Activated effector memory CD4-positive, alpha-beta T cell treated with anti-CD3 and anti-CD28 coated beads, Interleukin-2, amount 50 U/mL, for 16 hours (primary cell): ENCODE measurements around the gene AFAP1L1.

ENCODE experiments used
- DNase-seq: peaks from one replicate; pipeline ENCODE4 v3.0.0-alpha.2; 2020

The AFAP1L1 gene

DNA sequence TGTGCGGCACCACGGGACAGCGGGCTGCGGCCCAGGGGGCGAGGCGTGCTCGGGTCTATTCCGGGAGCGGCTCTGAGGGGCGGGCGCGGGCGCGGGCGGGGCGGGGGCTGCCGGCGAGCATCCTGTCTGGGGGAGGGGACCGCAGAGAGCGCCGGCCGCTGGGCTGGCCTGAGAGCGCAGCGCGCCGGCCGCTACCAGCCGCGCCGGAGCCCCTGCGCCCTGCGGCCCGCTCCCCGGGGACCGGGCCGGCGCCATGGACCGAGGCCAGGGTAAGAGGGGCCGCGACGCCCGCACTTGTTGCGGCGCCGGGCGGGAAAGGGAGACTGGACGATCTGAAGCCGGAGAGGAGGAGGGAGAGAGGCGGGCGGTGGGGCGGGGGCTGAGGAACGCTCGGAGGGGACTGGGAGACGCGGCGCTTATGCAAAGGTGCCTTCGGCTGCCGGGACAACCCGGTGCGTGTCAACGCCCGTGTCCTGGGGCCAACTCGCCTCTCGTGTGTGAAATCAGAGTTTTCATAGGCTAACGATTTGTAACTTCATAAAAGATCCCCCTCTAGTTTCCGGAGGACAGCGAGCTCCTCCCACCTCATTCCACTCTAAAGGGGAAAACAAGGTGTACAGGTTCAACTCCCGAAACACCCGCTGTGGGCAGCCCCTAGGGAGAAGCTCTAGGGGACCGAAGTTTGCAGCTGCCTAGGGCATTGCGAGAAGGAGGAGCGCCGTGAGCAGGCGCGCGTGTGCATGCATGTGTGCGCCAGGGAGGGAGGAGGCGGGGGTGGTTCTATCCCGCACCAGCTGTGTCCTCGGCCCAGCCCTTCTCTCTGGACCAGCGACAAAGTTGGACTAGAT is at the start of gene AFAP1L1:
Gene AFAP1L1, plus strand, starts transcription at position 144 of the 848 bp plus-strand sequence. Its CDS starts 110 bp downstream, at position 254.
- no peak for DNase-seq

DNA sequence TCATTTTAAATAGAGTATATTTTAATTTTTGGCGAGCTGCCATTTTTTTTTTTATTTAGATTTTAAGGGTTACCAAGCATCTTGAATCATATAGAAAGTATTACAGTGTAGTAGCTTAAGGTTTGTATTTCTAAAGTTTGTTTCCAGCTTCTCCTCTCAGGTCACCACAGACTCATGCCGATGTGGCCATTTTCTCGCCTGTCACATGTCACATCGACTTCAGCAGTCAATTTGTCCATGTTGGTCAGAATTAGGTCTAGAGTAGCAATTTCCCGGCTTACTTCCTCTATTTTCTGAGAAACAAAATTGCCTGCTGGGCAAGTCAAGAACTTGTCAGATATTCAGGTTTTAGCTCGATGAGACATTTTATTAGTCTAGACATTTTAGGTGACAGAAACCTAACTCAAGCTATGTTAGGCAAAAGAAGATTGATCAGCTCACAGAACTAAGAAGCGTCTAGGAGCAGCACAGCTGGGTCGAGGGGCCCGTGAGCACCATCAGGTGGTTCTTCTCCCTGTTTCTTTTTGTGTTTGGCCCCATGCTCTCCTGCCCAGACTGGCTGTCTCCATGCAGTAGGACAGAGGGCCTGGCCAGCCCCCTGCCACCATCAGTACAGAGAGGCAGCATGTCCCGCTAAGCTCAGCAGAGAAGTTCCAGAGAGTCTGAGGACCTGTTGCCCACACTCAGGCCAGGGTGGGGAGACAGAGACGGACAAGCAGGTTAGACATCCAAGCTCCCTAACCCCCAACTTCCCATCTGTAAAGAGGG is 48.4 kb upstream of the AFAP1L1 start:
- no peak for DNase-seq

DNA sequence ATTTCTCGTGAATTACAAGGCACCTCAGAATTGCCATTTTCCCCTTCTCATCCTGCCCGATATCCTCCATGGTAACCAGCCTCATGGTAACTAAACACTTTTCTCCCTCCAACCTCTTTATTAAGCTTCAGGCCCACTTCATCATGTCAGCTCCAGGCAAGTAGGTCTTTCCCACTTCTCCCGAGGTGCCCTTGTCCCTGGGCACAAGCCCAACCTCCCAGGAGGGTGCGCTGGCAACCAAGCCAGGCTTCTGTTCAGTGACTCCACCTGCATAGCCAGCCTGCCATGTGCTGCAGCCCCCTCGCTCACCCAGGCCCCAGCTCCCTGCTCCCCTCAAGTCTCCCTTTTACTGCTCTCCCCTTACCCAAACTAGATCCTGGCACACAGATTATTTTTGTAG is 47.4 kb upstream of the AFAP1L1 start:
- no peak for DNase-seq

DNA sequence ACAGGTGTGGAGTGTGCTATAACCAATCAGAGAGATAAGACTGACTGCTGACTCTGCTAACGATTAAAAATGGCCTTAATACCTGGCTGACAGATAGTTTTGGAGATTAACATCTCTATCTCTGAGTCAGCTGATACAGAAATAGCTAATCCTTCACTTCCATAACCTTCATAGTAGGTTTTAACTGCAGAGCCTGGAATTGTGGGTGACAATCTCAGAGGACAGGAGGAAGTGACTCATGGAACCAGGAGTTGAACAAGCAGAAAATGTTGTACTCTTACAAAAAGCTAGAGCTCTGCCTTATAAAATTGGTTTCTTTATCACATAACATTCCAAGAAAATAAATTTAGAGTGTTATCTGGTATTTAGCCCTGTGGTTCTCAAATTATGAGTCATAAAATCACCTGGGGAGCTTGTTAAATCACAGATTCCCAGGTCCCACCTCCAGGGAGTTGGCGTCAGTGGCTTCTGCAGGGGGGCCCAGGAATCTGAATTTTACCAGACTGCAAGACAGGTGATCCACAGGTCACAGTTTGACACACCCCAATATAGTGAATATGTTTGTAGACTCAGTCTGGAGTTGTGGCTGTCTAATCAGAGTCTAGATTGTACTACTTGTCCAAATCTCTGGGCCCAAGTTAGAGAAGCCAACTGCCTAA is 44.4 kb upstream of the AFAP1L1 start:
- no peak for DNase-seq

DNA sequence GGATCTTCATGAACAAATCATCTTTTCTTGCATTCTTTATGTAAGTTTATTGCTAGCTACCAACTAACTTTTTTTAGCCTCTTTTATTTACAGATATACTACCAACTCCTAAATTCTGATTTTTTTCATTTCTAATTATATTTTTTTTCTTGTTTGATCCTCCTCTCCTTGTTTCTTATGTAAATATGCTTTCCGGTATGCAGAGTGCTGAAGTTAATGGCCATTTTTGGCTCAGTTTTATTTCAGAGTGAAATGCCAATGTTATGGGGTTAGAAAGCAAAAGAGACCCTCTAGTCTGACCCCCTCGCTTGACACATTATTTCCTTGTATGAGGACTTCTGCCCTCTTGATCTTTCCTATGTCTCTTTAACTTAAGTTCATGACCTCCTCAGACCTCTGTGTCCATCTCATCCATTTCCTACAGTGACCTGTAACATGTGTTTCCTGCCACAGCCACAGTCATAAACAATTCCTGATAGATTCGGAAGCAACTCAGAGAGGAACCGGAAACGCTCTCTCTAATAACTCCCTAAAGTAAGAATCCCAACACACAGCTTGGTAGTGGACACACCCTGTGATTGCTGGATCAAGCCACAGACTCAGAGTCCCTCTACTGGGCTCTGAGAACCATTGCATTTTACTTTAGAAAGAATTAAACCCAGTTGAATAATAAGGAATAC is 42.9 kb upstream of the AFAP1L1 start:
- DNase-seq = no peak

DNA sequence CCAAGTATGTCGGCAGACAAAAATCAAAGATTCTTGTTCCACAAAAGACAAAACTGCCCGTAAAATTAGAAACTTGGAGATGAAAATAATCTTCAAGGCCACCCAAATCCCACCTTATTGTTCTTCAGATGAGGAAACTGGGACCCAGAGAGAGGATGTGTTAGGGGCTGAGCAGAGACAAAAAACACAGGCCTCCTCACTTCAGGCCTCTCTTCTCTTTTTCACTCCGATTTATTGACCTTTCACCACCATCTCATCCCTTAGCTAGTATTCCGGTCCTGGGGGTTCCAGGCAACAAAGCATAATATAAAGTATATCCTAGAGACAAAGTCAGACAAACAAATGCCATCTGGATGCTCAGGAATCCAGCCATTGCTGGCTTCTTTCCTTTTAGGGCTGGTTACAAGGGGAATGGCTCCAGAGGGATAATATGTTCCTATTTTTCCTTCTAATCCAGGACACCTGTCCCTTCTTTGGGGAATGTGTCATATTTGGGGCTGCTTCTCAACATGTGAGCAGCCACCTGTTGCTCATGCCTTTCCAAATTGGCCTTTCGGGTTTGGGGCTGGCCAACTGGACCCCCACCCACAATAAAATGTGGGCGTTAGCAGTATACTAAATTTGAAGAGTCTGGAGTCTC is 42.2 kb upstream of the AFAP1L1 start:
- DNase-seq = no peak

DNA sequence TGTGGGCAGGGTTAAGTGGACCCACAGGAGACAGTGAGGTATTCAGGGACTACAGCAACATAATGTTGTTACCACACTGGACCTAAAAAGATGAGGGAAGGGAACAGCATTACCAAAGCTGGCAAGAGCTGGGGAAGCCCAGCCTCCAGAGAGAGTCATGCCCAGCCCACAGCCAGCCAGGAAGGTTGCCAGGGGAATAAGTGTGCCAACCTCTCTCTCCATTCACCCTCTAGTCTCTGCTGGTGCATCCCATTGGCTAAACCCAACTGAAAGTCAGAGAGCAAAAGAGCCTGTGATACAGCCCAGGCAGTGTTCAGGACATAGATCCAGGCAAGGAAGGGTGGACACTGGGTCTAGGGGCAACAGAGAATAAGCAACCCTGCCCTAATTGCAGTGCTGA is 35.8 kb upstream of the AFAP1L1 start:
- no peak for DNase-seq

DNA sequence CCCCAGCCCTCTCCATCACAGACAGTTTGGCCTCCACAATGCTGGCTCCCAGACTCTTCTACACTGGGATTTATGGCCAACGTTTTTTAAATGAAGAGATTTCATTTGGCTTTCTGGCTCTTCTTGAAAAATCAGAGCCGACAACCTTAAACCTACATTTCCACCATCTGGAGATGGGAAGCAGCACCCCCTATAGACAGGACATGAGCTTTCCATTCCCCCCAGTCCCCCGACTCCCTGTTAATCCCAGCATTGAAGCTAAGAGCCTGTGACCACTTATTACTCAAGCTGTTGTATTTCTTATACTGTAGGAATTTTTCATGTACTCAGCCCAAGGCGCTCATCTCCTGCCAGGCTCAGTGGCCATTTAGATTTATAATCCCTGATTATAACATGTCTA is 34.0 kb upstream of the AFAP1L1 start:
- no peak for DNase-seq

DNA sequence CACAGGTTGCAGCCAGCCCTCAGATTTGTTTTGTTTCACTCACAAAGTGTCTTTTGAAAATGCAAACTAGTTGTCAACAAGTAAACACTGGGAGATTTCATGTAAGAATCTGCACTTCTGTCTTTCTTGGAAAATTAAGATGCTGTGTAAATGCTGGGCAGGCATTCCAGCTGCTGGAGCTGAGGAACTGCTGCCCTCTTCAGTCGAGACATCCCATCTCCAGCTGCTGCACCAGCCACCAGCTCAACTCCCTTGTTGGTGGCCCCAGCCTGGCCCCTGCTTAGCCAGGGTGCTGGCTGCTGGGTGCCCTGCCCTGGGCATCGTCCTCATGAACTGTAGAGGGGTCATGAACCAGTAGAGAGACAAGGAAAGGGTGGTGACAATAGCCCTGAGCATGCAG is 33.1 kb upstream of the AFAP1L1 start:
- DNase-seq = no peak

DNA sequence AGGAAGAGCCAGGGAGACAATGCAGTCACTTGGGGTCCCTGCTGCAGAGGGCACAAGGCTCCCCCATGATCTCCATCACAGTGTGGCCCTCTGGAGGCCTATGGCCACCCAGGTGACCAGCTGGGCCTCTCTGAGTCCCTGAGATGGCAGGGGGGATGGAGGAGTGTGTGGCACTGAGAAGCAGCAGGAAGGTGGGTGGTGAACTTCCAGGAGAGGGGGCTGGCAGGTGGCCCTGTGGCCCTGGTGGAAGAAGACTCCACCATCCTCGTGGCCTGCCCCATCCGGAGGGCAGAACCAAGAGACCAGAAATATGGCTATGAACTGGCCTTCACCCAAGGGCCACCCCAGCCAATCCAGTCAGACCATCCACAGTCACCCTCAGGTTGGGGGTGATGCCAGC is 31.7 kb upstream of the AFAP1L1 start:
- DNase-seq = no peak

DNA sequence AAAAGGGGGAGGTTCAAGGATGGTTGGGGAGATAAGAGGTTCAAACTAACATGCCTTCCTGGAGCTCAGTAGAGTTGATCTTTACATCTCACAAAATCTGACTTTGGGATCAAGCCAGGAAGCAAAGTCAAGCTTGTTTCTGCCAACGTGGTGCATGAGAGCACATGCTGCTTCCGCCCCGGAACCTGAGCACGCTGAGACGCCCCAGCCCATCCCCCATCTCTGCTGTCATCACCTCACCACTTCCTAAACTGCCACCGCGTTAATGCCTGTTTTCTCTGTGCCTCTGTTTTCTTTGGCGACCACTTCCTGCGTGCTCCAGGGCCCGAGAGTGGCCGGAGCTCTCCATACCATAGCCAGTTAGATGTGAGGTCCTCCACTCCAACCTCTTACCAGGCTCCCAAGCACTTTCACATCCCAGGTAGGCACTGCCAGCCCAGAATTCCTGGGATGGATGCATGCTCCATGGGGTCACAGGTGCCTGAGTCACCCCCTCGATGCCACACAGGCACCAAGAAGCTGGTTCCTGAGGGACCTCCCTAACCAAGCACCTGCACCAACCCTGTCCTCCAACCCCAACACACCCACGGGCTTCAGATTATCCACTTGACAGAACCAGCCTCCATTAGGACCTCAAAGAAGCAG is 31.2 kb upstream of the AFAP1L1 start:
- DNase-seq = peak; percentile 87

DNA sequence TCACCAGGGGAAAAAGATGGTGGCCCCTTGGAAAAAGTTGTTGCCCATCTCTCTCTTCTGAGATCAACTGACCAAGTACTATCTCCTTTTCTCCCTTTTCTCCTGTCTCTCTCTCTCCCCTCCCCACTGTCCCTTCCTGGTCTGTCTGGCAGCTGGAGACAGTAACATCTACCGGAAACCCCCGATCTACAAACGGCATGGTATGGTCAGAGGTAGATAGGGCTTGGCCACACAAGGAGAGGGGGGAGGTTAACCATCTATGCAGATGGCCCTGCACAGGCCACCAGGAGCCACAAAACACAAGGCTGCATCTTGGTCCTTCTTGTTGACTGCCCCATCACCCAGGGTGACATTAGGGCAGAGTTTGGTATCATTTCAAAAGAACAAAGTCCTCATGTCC is 29.3 kb upstream of the AFAP1L1 start:
- DNase-seq = no peak

DNA sequence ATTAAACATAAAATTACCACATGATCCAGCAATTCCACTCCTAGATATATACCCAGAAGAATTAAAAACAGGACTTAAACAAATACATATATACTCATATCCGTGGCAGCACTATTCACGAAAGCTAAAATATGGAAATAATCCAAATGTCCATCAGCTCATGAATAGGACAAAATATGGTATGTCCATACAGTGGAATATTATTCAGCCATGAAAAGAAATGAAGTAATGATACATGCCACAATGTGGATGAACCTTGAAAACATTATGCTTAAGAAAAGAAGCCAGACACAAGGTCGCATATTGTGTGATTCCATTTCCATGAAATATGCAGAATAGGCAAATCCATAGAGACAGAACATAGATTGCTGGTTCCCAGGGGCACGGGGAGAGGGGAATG is 24.8 kb upstream of the AFAP1L1 start:
- DNase-seq = no peak

DNA sequence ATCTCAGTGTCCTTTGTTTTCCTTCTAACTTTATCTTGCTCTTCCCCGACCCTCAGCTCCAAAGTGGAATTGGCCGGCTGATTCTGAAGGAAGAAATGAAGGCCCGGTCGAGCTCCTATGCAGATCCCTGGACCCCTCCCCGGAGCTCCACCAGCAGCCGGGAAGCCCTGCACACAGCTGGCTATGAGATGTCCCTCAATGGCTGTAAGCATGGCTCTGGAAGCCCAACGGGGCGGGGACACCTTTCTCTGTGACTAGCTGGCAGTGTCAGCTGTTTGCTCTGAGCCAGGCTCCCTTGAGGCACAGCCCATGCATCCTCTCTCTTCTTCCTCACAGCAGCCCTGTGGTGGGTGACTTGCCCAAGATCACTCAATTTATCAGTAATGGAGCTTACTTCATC is 23.9 kb upstream of the AFAP1L1 start:
- DNase-seq = peak; percentile 58

DNA sequence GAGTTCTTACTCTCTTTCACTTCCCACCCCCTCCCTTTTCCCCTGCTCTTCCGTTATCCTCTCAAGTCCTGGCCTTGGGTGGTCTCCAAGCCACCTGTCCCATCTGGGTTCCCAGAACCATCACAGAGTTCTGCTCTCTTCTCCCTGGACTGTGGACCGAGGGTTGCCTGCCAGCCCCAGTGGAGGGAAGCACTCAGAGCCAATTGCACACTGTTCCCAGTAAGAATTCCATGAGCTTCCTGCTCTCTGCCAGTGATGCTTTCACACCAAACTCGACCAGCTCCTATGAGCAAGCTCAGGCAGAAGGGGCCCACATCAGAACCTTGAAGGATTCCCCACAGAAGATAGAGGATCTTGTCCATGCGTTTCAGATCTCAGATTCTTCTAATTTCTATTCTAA is 20.1 kb upstream of the AFAP1L1 start:
- DNase-seq = peak; percentile 36

DNA sequence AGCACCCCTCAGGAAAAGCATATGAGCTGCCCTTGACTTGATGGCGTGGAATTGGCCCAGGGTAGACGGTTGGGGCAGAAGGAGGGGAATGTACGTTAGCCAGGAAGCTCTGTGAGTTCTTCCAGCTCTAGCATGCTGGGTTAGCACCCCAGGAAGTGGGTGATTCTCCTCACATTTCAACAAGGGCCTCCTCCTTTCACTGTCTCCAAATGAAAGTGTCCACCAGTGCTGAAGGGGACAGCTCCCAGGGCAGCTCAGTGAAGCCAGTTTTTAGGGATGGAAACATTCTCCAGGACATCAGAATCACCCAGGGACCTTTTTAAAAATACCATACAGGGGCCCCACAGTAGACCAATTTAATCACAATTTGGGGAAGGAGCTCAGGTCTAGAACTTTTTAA is 17.2 kb upstream of the AFAP1L1 start:
- no peak for DNase-seq

DNA sequence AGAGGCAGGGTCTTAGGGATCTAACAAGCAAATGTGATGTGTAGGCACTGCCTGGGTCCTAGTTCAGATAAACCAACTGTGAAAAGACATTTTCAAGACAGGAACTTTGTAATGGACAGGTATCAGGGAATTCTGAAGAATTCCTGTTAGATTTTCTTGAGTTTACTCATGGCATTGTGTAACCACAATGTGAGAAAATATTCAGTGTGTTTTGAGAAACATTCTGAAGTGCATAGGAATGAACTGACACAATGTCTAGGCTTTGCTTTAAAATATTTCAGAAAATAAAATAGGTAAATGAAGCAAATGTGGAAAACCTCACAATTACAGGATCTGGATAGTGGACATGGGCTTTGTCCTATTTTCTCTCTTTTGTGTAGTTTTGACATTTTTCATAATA is 15.2 kb upstream of the AFAP1L1 start:
- no peak for DNase-seq

DNA sequence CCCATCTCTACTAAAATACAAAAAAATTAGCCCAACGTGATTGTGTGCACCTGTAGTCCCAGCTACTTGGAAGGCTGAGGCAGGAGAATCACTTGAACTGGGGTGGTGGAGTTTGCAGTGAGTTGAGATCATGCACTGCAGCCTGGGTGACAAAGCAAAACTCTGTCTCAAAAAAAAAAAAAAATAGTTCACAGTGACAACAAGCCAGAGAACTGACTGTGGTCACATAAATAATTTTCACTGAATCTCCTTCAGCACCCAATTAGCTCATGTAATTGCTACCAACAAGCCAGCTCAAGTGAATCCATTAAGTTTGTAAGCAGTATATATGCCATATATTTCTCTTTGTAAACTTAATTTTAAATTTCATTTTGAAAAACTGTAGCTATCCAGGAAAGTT is 14.5 kb upstream of the AFAP1L1 start:
- DNase-seq = no peak

DNA sequence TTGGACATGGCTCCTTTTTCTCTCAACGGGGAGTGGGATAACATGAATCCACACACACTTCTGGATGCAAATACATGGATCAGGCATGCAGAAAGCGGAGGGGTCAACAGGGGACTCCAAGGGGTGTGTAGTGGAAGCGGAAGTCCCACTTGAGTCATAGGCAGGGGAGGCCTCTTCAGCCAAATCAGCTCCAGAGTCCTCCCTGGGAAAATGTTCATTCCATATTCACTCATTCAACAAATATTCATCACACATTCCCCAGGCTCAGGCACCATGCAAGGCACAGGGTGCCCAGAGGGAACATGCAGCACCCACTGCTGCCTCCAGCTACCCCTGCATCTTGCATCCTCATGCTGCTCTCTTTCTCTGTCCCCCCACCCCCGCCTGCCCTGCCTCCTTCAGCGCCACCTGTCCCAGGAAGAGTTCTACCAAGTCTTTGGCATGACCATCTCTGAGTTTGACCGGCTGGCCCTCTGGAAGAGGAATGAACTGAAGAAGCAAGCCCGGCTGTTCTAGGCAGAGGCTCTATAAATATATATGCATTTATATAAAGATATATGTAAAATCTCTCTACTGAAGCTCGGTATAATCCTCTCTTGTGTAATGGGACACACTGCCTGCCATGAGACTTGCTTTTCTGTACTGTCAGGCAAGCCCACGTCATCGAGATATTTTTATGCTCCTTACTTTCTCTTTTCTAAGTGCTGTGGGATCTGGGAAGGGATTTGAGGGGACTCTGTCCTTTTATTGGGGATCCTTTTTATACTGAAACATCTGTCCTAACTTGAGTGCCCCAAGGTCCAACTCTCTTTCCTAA is 13.6 kb upstream of the AFAP1L1 start:
- no peak for DNase-seq

DNA sequence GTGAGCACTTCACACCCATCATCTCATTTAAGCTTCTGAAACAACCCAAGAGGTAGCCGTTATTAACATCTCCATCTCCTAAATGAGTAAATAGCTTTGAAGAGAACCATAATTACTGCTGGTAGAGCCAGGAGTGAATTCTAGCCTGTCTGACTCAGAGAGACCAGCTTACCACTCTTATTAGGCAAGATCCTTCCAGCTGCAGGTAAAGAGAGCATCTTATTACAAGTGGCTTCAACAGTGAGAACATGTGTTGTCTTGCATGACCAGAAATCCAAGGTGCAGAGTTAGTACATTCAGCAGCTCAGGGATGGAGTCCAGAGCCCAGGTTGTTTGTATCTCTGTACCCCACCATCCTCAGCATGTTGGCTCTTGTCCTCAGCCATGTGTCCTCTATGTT is 10.9 kb upstream of the AFAP1L1 start:
- DNase-seq = no peak

DNA sequence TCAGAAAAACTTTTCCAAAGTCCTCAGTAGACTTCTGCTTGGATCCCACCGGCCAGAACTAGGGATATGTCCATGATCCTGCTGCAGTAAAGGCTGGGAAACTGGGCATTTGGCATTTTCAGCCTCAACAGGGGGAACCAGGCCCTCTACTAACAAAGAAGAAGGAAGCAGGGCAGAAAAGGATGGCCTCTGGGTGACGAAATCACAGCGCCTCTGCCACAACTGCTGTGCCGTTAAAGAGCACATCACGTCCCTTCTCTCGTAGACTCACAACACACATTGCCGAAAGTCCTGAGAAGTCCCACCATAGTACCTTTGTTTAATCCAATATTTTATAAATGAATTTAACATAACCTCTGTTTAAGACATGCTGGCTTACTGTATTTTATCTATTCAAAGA is 10.4 kb upstream of the AFAP1L1 start:
- no peak for DNase-seq
